HFF-Myc (cell line): ENCODE data around the gene MTM1.

ENCODE experiments used
- DNase-seq: peaks from one replicate; pipeline ENCODE4 v3.0.0-alpha.2; 2011; ENCODE audit warnings: low read depth; ENCODE audit errors: extremely low read depth
- H3K4me3 ChIP-seq: replicated peaks from 2 replicates; pipeline ENCODE4 v1.5.1; 2011; ENCODE audit warnings: low read depth, mild to moderate bottlenecking, control low read depth, low read length
- TF ChIP-seq, protein P1 (sequence below): IDR thresholded peaks from 2 replicates; pipeline ENCODE4 v1.5.1; 2012; ENCODE audit warnings: mild to moderate bottlenecking, low read depth, low read length, control low read depth; ENCODE audit errors: missing control alignments

MTM1 gene

DNA sequence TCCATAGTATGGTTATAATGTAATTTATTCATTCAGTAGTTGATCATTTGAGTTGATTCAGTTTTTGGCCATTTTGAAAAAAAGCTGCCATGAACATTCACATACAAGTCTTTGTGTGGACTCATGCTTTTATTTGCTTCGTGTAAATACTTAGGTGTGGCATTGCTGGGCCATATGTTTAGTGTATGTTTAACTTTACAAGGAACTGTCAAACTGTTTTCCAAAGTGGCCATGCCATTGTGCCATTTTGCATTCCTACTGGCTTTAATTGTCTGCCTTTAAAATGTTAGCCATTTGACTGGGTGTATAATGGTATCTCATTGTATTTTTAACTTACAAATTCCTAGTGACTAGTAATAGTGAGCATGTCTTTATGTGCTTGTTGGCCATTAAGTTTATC is 8.8 kb downstream of the MTM1 start:
- DNase-seq = no peak
- TF ChIP-seq, protein P1, sequence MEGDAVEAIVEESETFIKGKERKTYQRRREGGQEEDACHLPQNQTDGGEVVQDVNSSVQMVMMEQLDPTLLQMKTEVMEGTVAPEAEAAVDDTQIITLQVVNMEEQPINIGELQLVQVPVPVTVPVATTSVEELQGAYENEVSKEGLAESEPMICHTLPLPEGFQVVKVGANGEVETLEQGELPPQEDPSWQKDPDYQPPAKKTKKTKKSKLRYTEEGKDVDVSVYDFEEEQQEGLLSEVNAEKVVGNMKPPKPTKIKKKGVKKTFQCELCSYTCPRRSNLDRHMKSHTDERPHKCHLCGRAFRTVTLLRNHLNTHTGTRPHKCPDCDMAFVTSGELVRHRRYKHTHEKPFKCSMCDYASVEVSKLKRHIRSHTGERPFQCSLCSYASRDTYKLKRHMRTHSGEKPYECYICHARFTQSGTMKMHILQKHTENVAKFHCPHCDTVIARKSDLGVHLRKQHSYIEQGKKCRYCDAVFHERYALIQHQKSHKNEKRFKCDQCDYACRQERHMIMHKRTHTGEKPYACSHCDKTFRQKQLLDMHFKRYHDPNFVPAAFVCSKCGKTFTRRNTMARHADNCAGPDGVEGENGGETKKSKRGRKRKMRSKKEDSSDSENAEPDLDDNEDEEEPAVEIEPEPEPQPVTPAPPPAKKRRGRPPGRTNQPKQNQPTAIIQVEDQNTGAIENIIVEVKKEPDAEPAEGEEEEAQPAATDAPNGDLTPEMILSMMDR = no peak
- no peak overlapping the region for H3K4me3 ChIP-seq

DNA sequence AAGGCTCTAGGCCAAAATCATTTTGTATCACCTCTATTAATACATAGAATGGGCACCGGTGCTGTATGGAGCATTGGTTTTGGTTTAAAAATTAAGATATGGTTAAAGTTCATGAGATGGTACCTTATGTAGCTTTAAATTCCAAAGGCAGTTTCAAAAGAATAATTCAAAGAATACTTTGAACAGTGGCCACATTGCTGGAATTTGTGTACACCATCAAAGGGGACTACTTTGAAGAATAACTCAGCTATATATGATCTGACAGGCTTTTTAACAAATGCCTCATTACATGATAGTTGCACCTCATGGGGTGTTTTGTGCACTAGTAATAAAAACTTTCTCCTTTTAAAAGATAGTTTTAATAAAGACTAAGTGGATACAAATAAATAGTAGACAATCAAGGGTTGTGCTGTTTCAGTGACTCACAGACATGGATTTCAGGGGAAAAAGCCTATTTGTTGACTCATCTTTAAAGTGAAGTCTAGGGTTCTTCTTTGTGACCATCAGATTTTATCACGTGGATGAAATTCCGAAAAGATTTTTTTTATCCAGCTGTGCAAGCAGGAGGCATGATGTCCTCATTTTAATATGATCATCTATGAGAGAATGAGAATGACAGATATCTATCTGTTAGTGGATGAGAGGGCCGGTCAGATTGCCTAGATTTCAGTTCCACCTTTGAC is 12.8 kb downstream of the MTM1 start:
- TF ChIP-seq, protein P1 = no peak
- DNase-seq = peak; percentile 35
- no peak overlapping the region for H3K4me3 ChIP-seq

DNA sequence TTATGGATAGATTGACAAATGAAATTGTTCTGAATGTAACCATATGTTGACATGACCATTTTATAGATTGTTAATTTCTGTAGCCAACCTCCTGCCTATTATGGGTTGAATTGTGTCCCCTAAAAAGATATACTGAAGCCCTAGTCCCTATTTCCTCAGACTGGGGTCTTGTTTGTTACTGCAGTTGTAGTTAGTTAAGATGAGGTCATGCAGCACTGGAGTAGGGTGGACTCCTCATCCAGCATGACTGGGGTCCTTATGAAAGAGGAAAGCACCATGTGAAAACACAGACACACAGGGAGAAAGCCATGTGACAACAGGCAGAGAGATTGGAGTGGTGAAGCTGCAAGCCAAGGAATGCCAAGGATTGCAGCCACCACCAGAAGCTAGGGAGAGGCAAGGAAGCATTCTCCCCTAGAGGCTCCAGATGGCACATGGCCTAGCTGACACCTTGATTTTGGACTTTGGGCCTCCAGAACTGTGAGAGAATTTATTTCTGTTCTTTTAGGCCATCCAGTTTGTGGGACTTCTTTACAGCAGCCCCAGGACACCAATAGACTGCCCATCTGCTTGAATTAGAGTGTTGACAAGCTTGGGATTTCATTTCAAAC is 14.0 kb downstream of the MTM1 start:
- TF ChIP-seq, protein P1 = no peak
- no peak overlapping the region for H3K4me3 ChIP-seq
- no peak for DNase-seq

DNA sequence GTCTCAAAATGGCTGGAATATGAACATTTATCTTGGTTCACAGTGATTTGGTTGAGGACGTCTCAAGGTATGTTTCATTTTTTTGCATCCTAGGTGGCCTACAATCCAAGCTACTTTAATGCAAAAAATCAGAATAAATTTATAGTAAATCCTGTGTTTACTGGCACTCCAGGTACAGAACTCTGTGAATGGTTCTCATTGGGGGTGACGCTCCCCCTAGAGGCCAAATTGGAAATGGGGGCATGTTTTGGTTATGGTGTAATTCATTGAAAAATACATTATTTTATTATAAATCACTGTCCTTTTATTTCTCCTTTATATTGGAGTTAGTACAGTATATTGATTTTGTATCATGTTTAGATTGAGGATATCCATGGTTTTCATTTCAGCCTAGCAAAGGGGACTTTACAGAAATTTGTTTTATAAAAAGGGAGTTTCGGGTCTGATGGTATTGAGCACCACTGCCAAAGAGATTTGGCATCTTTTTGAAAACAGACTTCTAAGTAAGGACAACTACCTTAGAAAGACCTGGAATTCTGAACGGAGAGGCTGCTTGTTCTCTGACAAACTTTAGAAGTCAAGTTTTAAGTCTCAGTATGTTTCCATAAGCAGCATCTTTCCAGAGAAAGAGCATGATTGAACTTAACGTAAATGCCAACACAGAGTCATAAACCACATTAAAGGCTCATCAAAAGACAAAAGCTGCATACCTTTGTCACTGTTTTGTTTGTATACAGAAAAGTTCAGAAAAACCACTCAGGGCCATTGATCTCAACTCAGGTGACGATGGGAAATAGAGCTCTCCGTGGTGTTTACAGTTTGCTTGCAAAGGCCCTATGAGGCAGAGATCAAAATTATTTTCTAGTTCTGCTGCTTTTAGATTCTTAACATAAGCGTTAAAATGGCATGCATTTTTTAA is 19.4 kb downstream of the MTM1 start:
- H3K4me3 ChIP-seq = no peak overlapping the region
- DNase-seq = no peak
- TF ChIP-seq, protein P1 = peak; percentile 71

DNA sequence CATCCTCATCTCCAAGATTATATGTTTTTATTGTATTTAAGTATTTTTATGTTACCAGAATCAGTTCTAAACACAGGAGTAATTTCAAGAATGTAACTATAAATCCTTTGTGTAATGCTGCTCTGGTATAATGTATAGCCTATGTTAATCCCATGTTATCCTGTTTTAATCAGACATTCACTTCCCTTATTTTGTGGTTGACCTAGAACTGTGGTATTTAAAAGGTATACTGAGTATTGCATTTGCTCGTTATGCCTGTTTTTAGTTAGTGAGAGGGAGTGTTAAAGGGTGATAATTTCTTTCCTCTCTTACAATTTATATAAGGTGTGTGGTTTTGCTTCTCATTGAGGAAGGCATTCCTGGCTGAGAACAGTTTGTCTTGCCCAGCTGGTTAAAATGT is 26.2 kb downstream of the MTM1 start:
- TF ChIP-seq, protein P1 = no peak
- no peak for DNase-seq
- no peak overlapping the region for H3K4me3 ChIP-seq

DNA sequence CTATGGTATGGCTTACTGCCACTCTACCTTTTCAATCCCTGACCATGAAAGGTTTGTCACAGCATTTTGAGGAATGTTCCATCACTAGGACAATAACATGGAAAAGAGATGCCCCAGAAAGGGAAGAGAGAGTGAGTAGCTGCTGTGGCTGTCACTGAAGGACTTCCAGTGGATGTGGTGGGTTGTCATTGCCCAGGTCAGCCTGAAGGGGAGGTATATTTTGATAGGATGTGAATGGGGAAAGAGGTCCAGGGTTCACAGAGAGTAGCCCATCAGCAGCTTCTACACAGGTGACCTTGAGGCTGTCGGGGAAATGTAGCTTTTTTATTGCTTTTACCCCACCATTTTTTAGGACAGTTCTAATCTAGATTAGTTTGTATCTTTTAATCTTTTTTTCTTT is 30.8 kb downstream of the MTM1 start:
- DNase-seq = no peak
- TF ChIP-seq, protein P1 = no peak
- no peak overlapping the region for H3K4me3 ChIP-seq
